Erythroblast (primary cell): ENCODE measurements around the gene TMEM134.

Experiments used
- GATA1 ChIP-seq: IDR thresholded peaks from 2 replicates; pipeline ENCODE4 v1.6.1; 2011; ENCODE audit warnings: low read depth, mild to moderate bottlenecking, control low read depth, low read length, moderate library complexity
- POLR2A ChIP-seq: IDR thresholded peaks from 2 replicates; pipeline ENCODE4 v1.6.1; 2011; ENCODE audit warnings: mild to moderate bottlenecking, low read length

GRCh38 chr11:67466962-67467771 lies 1.9 kb downstream of the TMEM134 start:
- TF ChIP-seq POLR2A (no peak), GATA1 (no peak)
